HEK293 (cell line): ENCODE measurements around the gene IGFBP5.

Source experiments
- CTCF ChIA-PET: fragments of 350-600 bp; formaldehyde crosslinking; extraction: SDS; loops from one replicate; lab custom pipeline; 2021; ENCODE audit warnings: antibody characterized with exemption; lab: Yijun Ruan, JAX
- POLR2A ChIA-PET: fragments of 300-600 bp; formaldehyde crosslinking; extraction: SDS; loops from one replicate; lab custom pipeline; 2020; ENCODE audit warnings: antibody characterized with exemption, inconsistent platforms; lab: Yijun Ruan, JAX
- H3K27ac ChIP-seq: fragments of 200-500 bp; sonication (Bioruptor generic); 2 replicates; pipeline ENCODE4 v1.5.1; 2014; ENCODE audit warnings: low read depth, low read length, control low read depth, inconsistent platforms; ENCODE audit errors: extremely low read depth
- H3K36me3 ChIP-seq, 2 experiments: fragments of 200-500 bp in 1 of 2; sonication (Bioruptor generic) in 1 of 2; 1 replicate in 1 of 2; 2 replicates in 1 of 2; pipeline ENCODE4 v1.5.1; 2014 to 2017; ENCODE audit warnings: inconsistent platforms in 2 of 2, low read length in 2 of 2; ENCODE audit not compliant: control insufficient read depth in 2 of 2, insufficient read depth in 1 of 2
- H3K4me1 ChIP-seq: fragments of 200-500 bp; sonication (Bioruptor generic); 2 replicates; pipeline ENCODE4 v1.5.1; 2014; ENCODE audit warnings: mild to moderate bottlenecking, low read length, inconsistent platforms; ENCODE audit not compliant: control insufficient read depth, insufficient read depth
- H3K4me3 ChIP-seq: 2 replicates; pipeline ENCODE4 v1.5.1; 2011; ENCODE audit warnings: low read depth, mild to moderate bottlenecking, control low read depth, low read length, moderate library complexity
- H3K9me3 ChIP-seq: fragments of 200-500 bp; sonication (Bioruptor generic); 2 replicates; pipeline ENCODE4 v1.5.1; 2014; ENCODE audit warnings: low read depth, low read length, inconsistent platforms; ENCODE audit not compliant: control insufficient read depth, insufficient read depth
- FEZF1 ChIP-seq: fragments of 450-650 bp; formaldehyde crosslinking; IDR thresholded peaks from 2 replicates; pipeline ENCODE4 v1.5.1; 2016; ENCODE audit warnings: missing biosample characterization, missing genetic modification characterization
- GLI4 ChIP-seq: fragments of 450-650 bp; formaldehyde crosslinking; IDR thresholded peaks from 2 replicates; pipeline ENCODE4 v1.5.1; 2016; ENCODE audit warnings: missing biosample characterization, missing genetic modification characterization
- KLF10 ChIP-seq: fragments of 450-650 bp; IDR thresholded peaks from 2 replicates; pipeline ENCODE4 v1.5.1; 2018; ENCODE audit warnings: missing biosample characterization, mild to moderate bottlenecking, missing genetic modification characterization
- OSR2 ChIP-seq: fragments of 450-650 bp; formaldehyde crosslinking; IDR thresholded peaks from 2 replicates; pipeline ENCODE4 v1.5.1; 2016; ENCODE audit warnings: missing biosample characterization, missing genetic modification characterization
- PRDM1 ChIP-seq: fragments of 450-650 bp; formaldehyde crosslinking; IDR thresholded peaks from 2 replicates; pipeline ENCODE4; 2016; ENCODE audit warnings: missing biosample characterization, missing genetic modification characterization
- PRDM6 ChIP-seq: fragments of 450-650 bp; formaldehyde crosslinking; IDR thresholded peaks from 2 replicates; pipeline ENCODE4 v1.5.1; 2017; ENCODE audit warnings: missing biosample characterization, missing genetic modification characterization
- TSHZ1 ChIP-seq: fragments of 450-650 bp; formaldehyde crosslinking; IDR thresholded peaks from 2 replicates; pipeline ENCODE4 v1.5.1; 2016; ENCODE audit warnings: missing biosample characterization, missing genetic modification characterization, borderline replicate concordance
- YY2 ChIP-seq: fragments of 450-650 bp; formaldehyde crosslinking; IDR thresholded peaks from 2 replicates; pipeline ENCODE4 v1.5.1; 2016; ENCODE audit warnings: missing biosample characterization, missing genetic modification characterization
- ZBTB17 ChIP-seq: fragments of 450-650 bp; formaldehyde crosslinking; IDR thresholded peaks from 2 replicates; pipeline ENCODE4 v1.5.1; 2016; ENCODE audit warnings: missing biosample characterization, missing genetic modification characterization
- ZBTB44 ChIP-seq: fragments of 450-650 bp; IDR thresholded peaks from 2 replicates; pipeline ENCODE4 v1.5.1; 2018; ENCODE audit warnings: missing biosample characterization, mild to moderate bottlenecking, missing genetic modification characterization
- ZBTB6 ChIP-seq: fragments of 450-650 bp; formaldehyde crosslinking; IDR thresholded peaks from 2 replicates; pipeline ENCODE4 v1.5.1; 2017; ENCODE audit warnings: missing biosample characterization, missing genetic modification characterization
- ZNF157 ChIP-seq: fragments of 450-650 bp; formaldehyde crosslinking; IDR thresholded peaks from 2 replicates; pipeline ENCODE4 v1.5.1; 2016; ENCODE audit warnings: missing biosample characterization, missing genetic modification characterization
- ZNF26 ChIP-seq: fragments of 450-650 bp; formaldehyde crosslinking; IDR thresholded peaks from 2 replicates; pipeline ENCODE4 v1.5.1; 2016; ENCODE audit warnings: missing biosample characterization, missing genetic modification characterization
- ZNF266 ChIP-seq: fragments of 450-650 bp; formaldehyde crosslinking; IDR thresholded peaks from 2 replicates; pipeline ENCODE4 v1.5.1; 2016; ENCODE audit warnings: missing biosample characterization, missing genetic modification characterization, low read depth
- ZNF274 ChIP-seq, 2 experiments: fragments of 200-500 bp in 1 of 2; fragments of 450-650 bp in 1 of 2; sonication (Bioruptor generic) in 1 of 2; formaldehyde crosslinking in 1 of 2; IDR thresholded peaks; 2 replicates each; pipeline versions ENCODE4 v1.5.1 to v1.6.1; 2014 to 2016; ENCODE audit warnings: borderline replicate concordance in 1 of 2, inconsistent platforms in 1 of 2, low read length in 1 of 2, missing biosample characterization in 1 of 2, missing genetic modification characterization in 1 of 2
- ZNF302 ChIP-seq: fragments of 450-650 bp; formaldehyde crosslinking; IDR thresholded peaks from 2 replicates; pipeline ENCODE4 v1.5.1; 2016; ENCODE audit warnings: missing biosample characterization, missing genetic modification characterization, low read depth
- ZNF341 ChIP-seq: fragments of 450-650 bp; formaldehyde crosslinking; IDR thresholded peaks from 2 replicates; pipeline ENCODE4; 2016; ENCODE audit warnings: low read depth, missing biosample characterization, missing genetic modification characterization
- ZNF501 ChIP-seq: fragments of 450-650 bp; formaldehyde crosslinking; IDR thresholded peaks from 2 replicates; pipeline ENCODE4 v1.5.1; 2016; ENCODE audit warnings: missing biosample characterization, missing genetic modification characterization
- ZNF561 ChIP-seq: fragments of 450-650 bp; IDR thresholded peaks from 2 replicates; pipeline ENCODE4 v1.5.1; 2018; ENCODE audit warnings: missing biosample characterization, missing genetic modification characterization, borderline replicate concordance
- ZNF610 ChIP-seq: fragments of 450-650 bp; formaldehyde crosslinking; IDR thresholded peaks from 2 replicates; pipeline ENCODE4 v1.5.1; 2016; ENCODE audit warnings: missing biosample characterization, missing genetic modification characterization, borderline replicate concordance
- ZNF843 ChIP-seq: fragments of 450-650 bp; formaldehyde crosslinking; IDR thresholded peaks from 2 replicates; pipeline ENCODE4 v1.5.1; 2016; ENCODE audit warnings: missing biosample characterization, missing genetic modification characterization
- ZSCAN30 ChIP-seq: fragments of 450-650 bp; IDR thresholded peaks from 2 replicates; pipeline ENCODE4 v1.5.1; 2018; ENCODE audit warnings: missing biosample characterization, mild to moderate bottlenecking, missing genetic modification characterization, moderate library complexity
- ZSCAN5A ChIP-seq: fragments of 450-650 bp; formaldehyde crosslinking; IDR thresholded peaks from 2 replicates; pipeline ENCODE4 v1.5.1; 2016; ENCODE audit warnings: missing biosample characterization, missing genetic modification characterization

Gene IGFBP5

GRCh38 chr2:216700781-216701180 lies 5.4 kb upstream of the IGFBP5 start:
- H3K27ac ChIP-seq = no peak overlapping the region; the same call in 1 of the 2 replicates
- no peaks in the 10 kb centered on the region for H3K36me3 ChIP-seq
- H3K9me3 ChIP-seq = no peaks in the 10 kb centered on the region
- ChIA-PET POLR2A (interaction anchor here (1.3 kb wide), 1 partner anchor 202 kb away, joined by 5 read pairs; the partner anchor contains the start of gene RPL37A), CTCF (interaction anchor here (0.5 to 1.9 kb wide), 9 partner anchors 19 to 1012 kb away, joined by 3 to 12 read pairs (median 4); no protein-coding TSS in a partner anchor)
- TF ChIP-seq ZSCAN5A (no peak), ZNF157 (no peak), ZNF501 (tag by site-specific recombination) (no peak), ZNF274 (IDR thresholded peaks at IDR 0.05; ENCODE audit: low read length) (no peak), ZNF274 (tag by site-specific recombination; IDR thresholded peaks at IDR 0.05; ENCODE audit: borderline replicate concordance) (no peak), ZNF26 (tag by site-specific recombination) (no peak), ZNF843 (tag by site-specific recombination) (no peak), GLI4 (tag by site-specific recombination) (no peak), ZNF266 (tag by site-specific recombination) (no peak)
- peaks cover 35% of the 10 kb centered on the region for H3K4me1 ChIP-seq
- no peak overlapping the region for H3K4me3 ChIP-seq

GRCh38 chr2:216700088-216700567 lies 4.8 kb upstream of the IGFBP5 start:
- Histone ChIP-seq H3K4me3 (no peak overlapping the region), H3K36me3 (no peaks in the 10 kb centered on the region), H3K9me3 (no peaks in the 10 kb centered on the region), H3K4me1 (peaks cover 39% of the 10 kb centered on the region), H3K27ac (peak overlapping the region; percentile 57)
- ChIA-PET POLR2A (interaction anchor here (1.3 kb wide), 1 partner anchor 202 kb away, joined by 5 read pairs; the partner anchor contains the start of gene RPL37A), CTCF (interaction anchor here (0.6 to 5.1 kb wide), 12 partner anchors 18 to 1013 kb away, joined by 3 to 31 read pairs (median 4); no protein-coding TSS in a partner anchor)
- TF ChIP-seq ZBTB44 (peak; percentile 77), ZBTB17 (tag by site-specific recombination) (peak; percentile 43), ZNF561 (tag by site-specific recombination) (peak; percentile 94), ZNF610 (tag by site-specific recombination) (peak; percentile 42; the same call in 1 of the 2 replicates), ZNF302 (no peak), ZBTB6 (peak; percentile 91), KLF10 (tag by site-specific recombination) (0 out of 2 replicates have a peak, but pooled peaks have one; percentile 30), ZSCAN30 (tag by site-specific recombination) (0 out of 2 replicates have a peak, but pooled peaks have one; percentile 67), OSR2 (tag by site-specific recombination) (peak; percentile 80), ZNF341 (tag by site-specific recombination) (peak; percentile 15; the same call in 1 of the 2 replicates), PRDM1 (tag by site-specific recombination) (peak; percentile 40; the same call in 1 of the 2 replicates), FEZF1 (tag by site-specific recombination) (peak; percentile 72), PRDM6 (tag by site-specific recombination) (peak; percentile 48), YY2 (tag by site-specific recombination) (no peak), TSHZ1 (tag by site-specific recombination) (0 out of 2 replicates have a peak, but pooled peaks have one; percentile 54)
